GM19468 (cell line): ENCODE results near the gene CHST11.

ENCODE experiments used
- ATAC-seq: cut with Tn5 transposase; IDR thresholded peaks from one replicate; pipeline ENCODE4 v1.9.1; 2021; ENCODE audit warnings: mild to moderate bottlenecking, moderate library complexity, moderate number of reproducible peaks; ENCODE audit not compliant: unreplicated experiment; ENCODE audit errors: extremely low read depth

The CHST11 gene

GRCh38 chr12:104456417-104456949 is at the start of gene CHST11:
Gene CHST11 (plus strand): TSS chr12:104456948.
- ATAC-seq, result peak; percentile 53

DNA sequence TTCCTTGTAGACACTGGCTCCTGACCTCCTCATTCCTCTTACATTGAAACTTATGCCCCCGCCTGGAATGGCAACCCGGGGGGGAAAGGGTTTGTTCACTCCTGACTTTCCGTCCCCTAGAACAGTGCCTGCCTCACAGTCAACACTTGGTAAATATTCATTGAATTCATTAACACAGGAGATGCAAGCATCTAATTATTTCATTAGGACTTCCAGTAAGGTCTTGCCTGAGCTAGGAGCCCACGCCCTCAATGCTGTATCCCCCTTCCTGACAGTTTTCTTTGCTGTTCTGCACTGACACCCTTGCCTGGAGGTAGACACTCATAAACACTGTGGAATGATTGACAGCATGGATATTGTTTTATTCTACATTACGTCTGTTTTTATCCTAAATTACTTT is 49.3 kb upstream of the CHST11 start:
- no peak for ATAC-seq

GRCh38 chr12:104407922-104408321 is 48.8 kb upstream of the CHST11 start:
- ATAC-seq, result no peak

DNA sequence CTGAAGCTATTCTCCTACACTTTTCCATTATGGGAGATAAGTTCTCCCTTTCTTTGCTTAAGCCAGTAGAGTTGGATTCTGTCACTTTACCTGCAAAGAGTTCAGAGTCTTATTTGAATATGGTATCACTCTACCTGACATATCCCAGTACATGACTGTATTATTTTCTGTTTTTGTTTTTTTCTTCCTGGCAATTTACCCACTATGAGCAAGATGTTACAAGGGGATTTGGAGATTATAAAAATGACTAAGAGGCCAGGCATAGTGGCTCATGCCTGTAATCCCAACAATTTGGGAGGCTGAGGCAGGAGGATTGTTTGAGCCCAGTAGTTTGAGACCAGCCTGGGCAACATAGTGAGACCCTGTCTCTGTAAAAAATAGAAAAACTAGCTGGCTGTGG is 46.4 kb upstream of the CHST11 start:
- no peak for ATAC-seq

DNA sequence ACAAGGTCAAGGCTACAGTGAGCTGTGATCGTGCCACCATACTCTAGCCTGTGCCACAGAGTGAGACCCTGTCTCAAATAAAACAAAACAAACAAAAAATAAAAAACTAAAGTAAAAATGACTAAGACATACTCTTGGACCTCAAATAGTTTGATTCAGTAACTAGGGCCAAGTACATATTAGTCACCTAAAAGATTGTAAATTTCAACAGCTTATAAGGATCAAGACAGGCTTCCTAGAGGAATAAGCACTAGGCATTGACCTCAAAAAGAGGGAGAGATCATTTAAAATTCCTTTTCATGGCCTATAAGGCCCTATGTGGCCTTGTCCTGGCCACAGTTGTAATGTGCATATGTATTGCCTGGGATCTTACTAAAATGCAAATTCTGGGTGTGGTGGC is 46.0 kb upstream of the CHST11 start:
- no peak for ATAC-seq

DNA sequence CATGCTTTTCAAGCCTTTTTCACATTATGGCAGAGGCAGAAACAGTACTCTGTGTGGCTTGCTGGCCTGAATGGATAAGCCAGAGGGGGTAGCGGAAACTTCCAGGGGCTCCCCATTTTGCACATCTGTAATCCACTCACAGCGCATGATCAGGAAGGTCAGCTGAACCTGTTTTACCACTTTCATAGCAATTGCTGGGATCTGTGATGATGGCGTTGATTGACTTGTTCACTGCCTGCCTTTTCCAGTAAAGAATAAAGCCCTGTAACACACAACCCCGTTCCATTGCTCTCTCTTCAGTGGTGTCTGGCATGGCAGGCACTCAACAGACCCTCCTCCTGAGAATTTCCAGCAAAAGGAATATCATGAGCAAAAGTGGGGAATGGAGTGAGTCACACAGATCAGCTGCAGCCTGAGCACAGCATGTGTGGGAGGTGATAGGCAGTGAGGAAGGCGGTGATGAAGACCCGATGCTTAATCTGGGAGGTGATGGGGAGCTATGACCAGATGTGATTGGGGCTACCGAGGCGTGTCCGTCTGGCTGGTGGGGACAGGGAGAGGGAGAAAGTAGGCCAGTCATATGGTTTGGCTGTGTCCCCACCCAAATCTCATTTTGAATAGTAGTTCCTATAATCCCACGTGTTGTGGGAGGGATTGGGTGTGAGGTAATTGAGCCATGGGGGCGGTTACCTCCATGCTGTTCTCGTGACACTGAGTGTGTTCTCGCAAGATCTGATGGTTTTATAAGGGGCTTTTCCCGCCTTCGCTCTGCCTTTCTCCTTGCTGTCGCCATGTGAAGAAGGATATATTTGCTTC is 44.7 kb upstream of the CHST11 start:
- ATAC-seq, result no peak

GRCh38 chr12:104412681-104413080 is 44.1 kb upstream of the CHST11 start:
- no peak for ATAC-seq

DNA sequence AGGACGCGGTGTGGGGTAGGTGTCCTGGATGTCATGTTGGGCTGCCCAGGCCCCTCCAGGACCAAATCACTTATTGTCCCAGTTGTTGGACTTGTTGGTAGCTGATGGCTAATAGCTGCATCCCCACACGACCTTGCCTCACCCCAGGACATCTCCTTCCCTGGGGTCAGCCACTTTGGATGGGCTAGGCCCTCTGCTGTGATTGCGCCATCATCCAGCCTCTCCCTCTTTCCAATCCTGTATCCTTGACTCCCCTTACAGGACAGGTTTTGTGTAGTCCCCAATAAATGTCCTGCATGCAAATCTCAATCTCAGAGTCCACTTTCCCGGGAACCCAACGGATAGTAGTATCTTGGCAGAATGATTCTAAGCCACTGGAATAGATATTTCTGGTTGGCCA is 43.4 kb upstream of the CHST11 start:
- no peak for ATAC-seq

GRCh38 chr12:104414581-104415341 is 42.0 kb upstream of the CHST11 start:
- no peak for ATAC-seq

GRCh38 chr12:104415342-104415980 is 41.3 kb upstream of the CHST11 start:
- no peak for ATAC-seq

DNA sequence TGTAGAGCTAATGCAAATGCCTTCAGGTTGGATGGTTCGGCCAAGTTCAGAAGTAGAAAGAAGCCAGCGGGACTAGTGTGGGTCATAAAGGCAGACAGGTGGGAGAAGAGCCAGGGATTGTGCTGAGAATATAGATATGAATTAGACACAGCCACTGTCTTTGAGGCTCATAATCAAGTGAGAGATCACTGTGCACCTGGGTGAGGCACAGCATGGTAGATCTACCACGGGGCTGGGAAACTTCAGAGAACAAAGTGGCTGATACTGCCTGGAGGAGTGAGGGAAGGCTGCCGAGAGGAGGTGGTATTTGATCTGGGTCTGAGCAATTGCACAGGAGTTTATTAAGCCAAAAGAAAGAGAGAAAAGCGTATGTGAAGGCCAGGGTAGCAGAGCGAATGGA is 40.6 kb upstream of the CHST11 start:
- ATAC-seq, result no peak

DNA sequence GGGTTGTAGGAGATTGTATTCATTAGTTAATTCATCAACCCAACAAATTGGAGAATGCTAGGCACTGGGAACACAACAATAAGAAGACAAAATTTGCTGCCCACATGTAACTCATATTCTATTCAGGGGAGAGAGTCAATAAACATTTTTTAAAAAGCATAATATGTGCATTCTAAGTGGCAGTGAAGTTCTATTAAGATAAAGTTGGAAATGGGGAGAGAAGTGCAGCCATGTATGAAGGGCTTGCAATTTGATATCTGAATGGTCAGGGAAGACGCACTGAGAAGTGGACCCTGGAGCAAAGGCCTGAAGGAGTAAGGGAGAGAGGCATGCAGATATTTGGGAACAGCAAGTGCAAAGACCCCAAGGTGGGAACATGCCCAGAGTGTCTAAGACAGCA is 40.2 kb upstream of the CHST11 start:
- ATAC-seq, result no peak

GRCh38 chr12:104419717-104420116 is 37.0 kb upstream of the CHST11 start:
- ATAC-seq, result no peak

DNA sequence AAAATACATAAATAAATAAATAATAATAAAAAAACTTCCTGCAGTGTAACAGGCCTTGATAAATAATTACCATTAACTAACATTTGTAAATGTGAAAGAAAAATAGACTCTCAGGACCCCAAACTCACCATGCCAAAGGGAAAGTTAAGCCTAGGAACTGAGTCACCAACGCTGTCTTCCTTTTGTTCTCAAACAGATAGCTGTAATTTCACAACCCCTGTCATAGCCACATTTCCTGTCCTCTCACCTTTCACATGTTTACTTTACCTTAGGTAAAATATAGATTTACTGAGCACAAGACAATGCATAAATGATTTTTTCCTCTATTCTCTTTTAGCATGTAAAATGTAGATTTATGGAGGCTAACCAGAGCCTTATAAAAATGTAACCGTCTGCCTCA is 35.9 kb upstream of the CHST11 start:
- ATAC-seq, result no peak

DNA sequence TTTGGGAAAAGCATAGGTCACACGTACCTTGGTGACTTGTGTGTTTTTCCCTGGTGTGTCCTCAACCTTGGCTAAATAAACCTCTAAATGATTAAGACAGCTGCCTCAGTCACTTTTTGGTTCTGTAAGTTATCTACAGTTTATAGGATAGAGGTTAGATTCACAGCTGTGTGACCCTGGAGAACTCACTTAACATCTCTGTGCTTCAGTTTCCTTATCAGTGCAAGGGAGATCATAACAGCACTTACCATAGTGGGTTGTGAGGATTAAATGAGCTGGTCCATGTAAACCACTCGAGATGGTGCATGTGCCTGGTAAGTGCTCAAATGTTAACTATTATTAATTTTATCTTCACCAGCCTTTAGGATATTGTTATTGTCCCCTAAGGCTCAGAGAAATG is 35.4 kb upstream of the CHST11 start:
- ATAC-seq, result no peak

DNA sequence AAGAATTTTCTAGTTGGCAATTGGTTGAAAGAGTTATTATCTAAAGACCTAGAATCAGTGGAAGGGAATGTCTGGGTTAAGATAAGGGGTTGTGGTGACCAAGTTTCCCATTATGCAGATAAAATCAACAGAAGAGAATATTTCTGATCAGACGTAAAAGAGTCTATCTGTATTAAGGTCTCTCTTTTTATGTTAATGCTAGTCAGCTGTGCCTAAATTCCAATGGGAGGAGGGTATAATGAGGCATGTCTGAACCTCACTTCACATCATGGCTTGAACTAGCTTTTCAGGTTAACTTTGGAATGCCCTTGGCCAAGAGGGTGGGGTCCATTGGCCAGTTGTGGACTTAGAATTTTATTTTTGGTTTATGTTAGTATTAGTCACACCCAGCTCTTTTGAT is 34.3 kb upstream of the CHST11 start:
- ATAC-seq, result no peak

DNA sequence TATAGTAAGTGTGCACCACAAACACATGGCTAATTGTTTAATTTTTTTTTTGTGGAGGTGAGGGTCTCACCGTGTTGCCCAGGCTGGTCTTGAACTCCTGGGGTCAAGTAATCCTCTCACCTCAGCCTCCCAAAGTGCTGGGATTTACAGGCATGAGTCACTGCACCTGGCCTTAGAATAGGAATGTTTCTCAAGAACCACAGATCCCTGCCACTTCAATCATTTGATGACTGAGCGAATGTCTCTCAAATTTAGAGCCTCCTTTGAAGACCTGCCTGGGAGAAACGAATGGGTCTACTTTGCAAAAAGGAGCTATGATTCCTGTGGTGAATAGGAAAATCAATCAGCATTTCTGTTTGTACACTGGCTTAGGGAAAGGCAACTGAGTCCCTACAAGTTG is 33.5 kb upstream of the CHST11 start:
- ATAC-seq, result no peak

DNA sequence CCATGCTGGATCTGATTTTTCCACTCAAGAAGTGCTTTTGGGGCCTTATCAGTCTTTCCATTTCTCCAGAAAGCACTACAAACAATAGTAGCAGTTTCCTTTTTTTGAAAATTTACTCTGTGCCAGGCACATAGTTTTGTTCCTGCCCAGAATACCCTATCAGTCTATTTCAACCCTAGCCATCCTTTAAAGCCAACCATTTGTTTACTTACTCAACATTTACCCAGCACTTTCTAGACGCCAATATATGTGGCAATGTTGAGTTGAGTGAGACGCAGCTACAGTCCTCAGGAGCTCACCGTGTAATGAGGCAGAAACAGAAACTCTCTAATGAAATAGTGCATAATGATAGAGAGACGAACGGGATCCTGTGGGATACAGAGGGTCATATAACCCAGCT is 32.9 kb upstream of the CHST11 start:
- ATAC-seq, result no peak

DNA sequence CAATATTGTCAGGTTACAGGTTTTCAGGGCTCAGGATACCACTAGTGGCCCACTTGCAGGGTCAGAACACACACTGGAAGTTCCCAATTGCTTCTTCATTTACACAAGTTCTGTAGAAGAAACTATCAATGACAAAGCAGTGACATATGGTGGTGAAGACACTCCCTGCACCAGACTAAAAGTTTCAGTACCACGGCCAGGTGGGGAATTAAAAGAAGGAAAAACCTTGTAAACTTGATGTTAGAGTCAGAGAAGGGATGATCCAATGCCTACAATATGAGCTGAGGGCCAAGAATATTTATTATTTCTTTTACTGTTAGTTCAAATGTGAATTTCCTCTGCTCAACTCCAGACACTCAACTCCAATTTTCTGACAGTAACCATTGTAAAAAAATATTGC is 31.8 kb upstream of the CHST11 start:
- ATAC-seq, result no peak

DNA sequence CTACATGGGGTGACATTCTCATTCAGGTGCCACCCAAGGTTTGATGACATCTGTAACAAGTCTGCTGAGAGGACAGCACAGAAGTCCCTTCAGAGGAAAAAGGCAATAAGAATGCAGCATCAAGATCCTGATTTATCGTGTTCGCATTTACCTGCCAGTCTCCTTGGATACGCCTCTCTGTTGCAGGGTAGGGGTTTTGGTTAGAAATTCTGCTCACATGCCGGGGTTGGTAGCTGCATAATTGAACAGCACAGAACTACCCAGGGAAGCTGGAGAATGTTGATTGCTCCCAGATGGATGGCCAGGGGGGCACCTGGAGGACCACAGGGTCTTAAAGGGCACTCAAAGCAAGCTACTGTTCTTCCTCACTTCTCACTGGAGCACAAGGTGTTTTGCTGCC is 31.1 kb upstream of the CHST11 start:
- ATAC-seq, result no peak
